ENCODE measurements around the gene TP53TG3F. TPM values are rescaled to one million over a fixed set of nuclear protein-coding genes. Genes with fewer than 3 reads are reported as not detected.

The TP53TG3F gene
- total RNA-seq, result not detected in 2 replicates

GRCh38 chr16:33459312-33459711, at the start of gene TP53TG3F:
Gene TP53TG3F, plus strand, starts transcription at chr16:33459612. Its CDS starts 68 bp downstream, at chr16:33459680.

Other genes starting within 250 kb of the TP53TG3F start
- gene TP53TG3E, start 155.3 kb upstream of the TP53TG3F start, total RNA-seq, result not detected in 2 replicates
- not detected in 2 replicates for gene TP53TG3B, start 98.8 kb upstream of the TP53TG3F start, total RNA-seq

Data from uterine smooth muscle cell (primary cell).